CD14-positive monocyte (primary cell): ENCODE results near the gene TRIM67. TPM values are rescaled to one million over a fixed set of nuclear protein-coding genes. Genes with fewer than 3 reads are reported as not detected.
A peak's percentile ranks its signal among the peaks of the same experiment; 100 is the strongest.

ENCODE experiments used
- DNase-seq, 3 donors: peaks; one replicate each; pipeline ENCODE4 v3.0.0-alpha.2; 2011 to 2022
- H2AFZ ChIP-seq: 2 replicates; pipeline ENCODE4 v1.6.0; 2012; ENCODE audit warnings: mild to moderate bottlenecking, low read depth, low read length, inconsistent platforms; ENCODE audit not compliant: insufficient read depth, poor library complexity, severe bottlenecking
- H3K27ac ChIP-seq, 2 donors: 1 replicate in 1 of 2; 2 replicates in 1 of 2; pipeline ENCODE4 v1.5.1; 2012 to 2013; ENCODE audit warnings: low read length in 2 of 2, control low read depth in 1 of 2, inconsistent platforms in 1 of 2, low read depth in 1 of 2, mild to moderate bottlenecking in 1 of 2
- H3K27me3 ChIP-seq, 2 donors: one replicate each; pipeline versions ENCODE4 v1.6.0 to v1.6.1; 2011 to 2013; ENCODE audit warnings: low read length in 2 of 2; ENCODE audit not compliant: control insufficient read depth in 2 of 2, insufficient read depth in 2 of 2
- H3K36me3 ChIP-seq, 2 donors: replicated peaks in 1 of 2; 1 replicate in 1 of 2; 2 replicates in 1 of 2; pipeline versions ENCODE4 v1.5.1 to v1.6.1; 2012 to 2013; ENCODE audit warnings: low read length in 2 of 2, control low read depth in 1 of 2, inconsistent platforms in 1 of 2, mild to moderate bottlenecking in 1 of 2; ENCODE audit not compliant: insufficient read depth in 2 of 2, control insufficient read depth in 1 of 2
- H3K4me1 ChIP-seq, 2 donors: 1 replicate in 1 of 2; 2 replicates in 1 of 2; pipeline versions ENCODE4 v1.5.1 to v1.6.1; 2012 to 2013; ENCODE audit warnings: low read length in 2 of 2, control low read depth in 1 of 2, inconsistent platforms in 1 of 2, mild to moderate bottlenecking in 1 of 2, moderate library complexity in 1 of 2; ENCODE audit not compliant: insufficient read depth in 2 of 2, control insufficient read depth in 1 of 2
- H3K4me2 ChIP-seq: replicated peaks from 2 replicates; pipeline ENCODE3; 2012; ENCODE audit warnings: low read length, moderate library complexity, mild to moderate bottlenecking; ENCODE audit not compliant: poor library complexity, severe bottlenecking; ENCODE audit errors: extremely low read depth
- H3K4me3 ChIP-seq, 3 experiments: fragments of 200-600 bp in 1 of 3; sonication (generic) in 1 of 3; replicated peaks in 1 of 3; 1 replicate in 2 of 3; 2 replicates in 1 of 3; pipeline ENCODE4 v1.5.1; 2011 to 2013; ENCODE audit warnings: low read length in 3 of 3, mild to moderate bottlenecking in 3 of 3, control low read depth in 2 of 3, low read depth in 2 of 3, inconsistent platforms in 1 of 3, moderate library complexity in 1 of 3
- H3K79me2 ChIP-seq: 2 replicates; pipeline ENCODE4 v1.6.0; 2012; ENCODE audit warnings: mild to moderate bottlenecking, control low read depth, inconsistent platforms, low read length, moderate library complexity; ENCODE audit not compliant: insufficient read depth
- H3K9ac ChIP-seq: 2 replicates; pipeline ENCODE4 v1.6.0; 2017; ENCODE audit warnings: low read length, mild to moderate bottlenecking; ENCODE audit not compliant: insufficient read depth, poor library complexity, severe bottlenecking
- H3K9me3 ChIP-seq, 2 donors: replicated peaks in 1 of 2; 1 replicate in 1 of 2; 2 replicates in 1 of 2; pipeline versions ENCODE4 v1.5.1 to v1.6.1; 2012 to 2013; ENCODE audit warnings: low read length in 2 of 2, control low read depth in 1 of 2; ENCODE audit not compliant: control insufficient read depth in 1 of 2, insufficient read depth in 1 of 2
- H4K20me1 ChIP-seq: 2 replicates; pipeline ENCODE4 v1.6.0; 2012; ENCODE audit warnings: mild to moderate bottlenecking, low read length, control low read depth, moderate library complexity; ENCODE audit not compliant: insufficient read depth
- H3K27ac Mint-ChIP-seq, 7 donors: one replicate each; pipeline ENCODE4 v1.8.0; 2020; ENCODE audit warnings: mild to moderate bottlenecking in 7 of 7, mixed read lengths in 7 of 7, moderate library complexity in 6 of 7, inconsistent platforms in 2 of 7
- H3K27me3 Mint-ChIP-seq, 3 donors: one replicate each; pipeline ENCODE4 v1.8.0; 2021 to 2022; ENCODE audit warnings: low read depth in 3 of 3, mild to moderate bottlenecking in 3 of 3, mixed read lengths in 3 of 3, moderate library complexity in 3 of 3, inconsistent platforms in 1 of 3
- H3K36me3 Mint-ChIP-seq, 2 donors: one replicate each; pipeline ENCODE4 v1.8.0; 2020; ENCODE audit warnings: mixed read lengths in 2 of 2, inconsistent platforms in 1 of 2, mild to moderate bottlenecking in 1 of 2
- H3K4me1 Mint-ChIP-seq: one replicate; pipeline ENCODE4 v1.8.0; 2020; ENCODE audit warnings: mild to moderate bottlenecking, mixed read lengths
- H3K4me3 Mint-ChIP-seq, 2 donors: one replicate each; pipeline ENCODE4 v1.8.0; 2020; ENCODE audit warnings: mild to moderate bottlenecking in 2 of 2, mixed read lengths in 2 of 2, moderate library complexity in 1 of 2
- H3K9me3 Mint-ChIP-seq, 7 donors: one replicate each; pipeline ENCODE4 v1.8.0; 2020 to 2022; ENCODE audit warnings: mixed read lengths in 7 of 7, mild to moderate bottlenecking in 6 of 7, moderate library complexity in 6 of 7, inconsistent platforms in 2 of 7
- WGBS: methylation state at CpG from one replicate; pipeline ENCODE4 v1.1.5; 2013; ENCODE audit warnings: missing lambda C conversion rate; ENCODE audit not compliant: insufficient coverage; 5-methylcytosine and 5-hydroxymethylcytosine counted together
- intact Hi-C, 2 donors: fragments of 100-400 bp; cut with micrococcal nuclease; formaldehyde crosslinking; loops; one replicate each; pipeline versions ENCODE4 v1.15.0 to v1.15.1; 2023
- polyA plus RNA-seq, 3 donors: library from polyadenylated mRNA; depleted of rRNA in 1 of 3; unstranded in 2 of 3; stranded (reverse) in 1 of 3; fragments of 300-500 nt in 2 of 3; fragments of >200 nt in 1 of 3; fragmentation: Illumina TruSeq in 2 of 3; gene quantifications; 1 replicate in 2 of 3; 2 replicates in 1 of 3; pipeline ENCODE4 v1.2.3, GENCODE V29; 2012 to 2021
- TF ChIP-seq, protein P1 (sequence below): fragments of 200-600 bp; IDR thresholded peaks from one replicate; pipeline ENCODE4 v1.8.0; 2022; ENCODE audit warnings: antibody characterized with exemption, mild to moderate bottlenecking

Gene TRIM67
- polyA plus RNA-seq, 3 donors, result not detected

DNA sequence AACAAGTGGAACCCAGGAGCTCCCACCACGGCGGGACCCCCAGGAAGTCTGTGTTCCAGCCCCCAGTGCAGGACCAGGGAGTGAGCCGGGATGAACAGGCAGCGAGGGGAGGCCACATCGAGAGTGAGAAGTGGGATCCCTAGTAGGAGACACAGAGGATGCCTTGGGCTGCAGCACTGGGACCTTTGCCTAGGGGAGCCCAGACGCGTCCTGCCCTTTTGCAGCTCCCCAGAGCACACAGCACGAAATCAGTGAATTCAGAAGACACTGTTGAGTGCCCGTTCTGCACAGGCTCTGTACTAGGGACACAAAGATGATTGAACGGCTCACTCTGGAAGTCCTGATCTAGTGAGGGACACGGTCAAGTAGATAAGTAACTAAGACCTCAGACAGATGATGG lies 23.5 kb downstream of the TRIM67 start:
- no peak for DNase-seq
- no peak overlapping the region for H3K27ac Mint-ChIP-seq

DNA sequence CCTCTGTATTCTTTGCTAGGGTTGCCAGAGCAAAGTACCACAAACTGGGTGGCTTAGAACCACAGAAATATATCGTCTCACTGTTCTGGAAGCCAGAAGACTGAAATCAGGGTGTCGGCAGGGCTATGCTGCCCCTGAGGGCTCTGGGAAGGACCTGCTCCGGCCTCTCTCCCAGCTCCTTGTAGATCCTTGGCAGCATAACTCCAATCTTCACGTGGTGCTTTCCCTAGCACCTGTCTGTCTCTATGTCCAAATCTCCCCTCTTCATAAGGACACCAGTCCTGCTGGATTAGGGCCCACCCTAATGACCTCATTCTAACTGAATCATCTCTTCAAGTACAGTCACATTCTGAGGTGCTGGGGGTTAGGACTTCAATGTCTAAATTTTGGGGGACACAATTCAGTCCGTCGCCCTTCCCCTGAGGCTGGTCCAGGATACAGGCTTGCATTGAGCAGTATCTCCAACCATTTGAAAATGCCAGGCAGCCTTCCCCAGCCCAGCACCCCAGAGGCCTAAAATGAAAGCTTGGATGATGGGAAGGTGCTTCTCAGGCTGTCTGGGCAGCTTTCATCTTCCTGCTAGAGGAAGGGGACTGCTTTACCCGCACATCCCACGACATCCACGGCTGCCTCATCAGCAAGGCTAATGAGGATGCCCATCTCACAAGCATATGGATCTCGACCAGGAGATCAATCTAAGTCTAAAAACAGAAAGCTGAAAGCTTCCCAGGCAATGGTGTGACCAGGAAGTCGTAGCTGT lies 24.7 kb downstream of the TRIM67 start:
- H3K27me3 ChIP-seq, result peaks cover 0 to 6% of the 10 kb centered on the region in 2 donors
- 84% methylated on average over 8 of the region's 11 CpGs for WGBS
- Mint-ChIP-seq H3K27me3 (peaks cover 19 to 39% (median 19%) of the 10 kb centered on the region in 3 donors), H3K4me3 (peak overlapping the region in 1 of 2 donors; percentile 7), H3K27ac (no peak overlapping the region), H3K36me3 (no peaks in the 10 kb centered on the region), H3K9me3 (peaks cover 0 to 10% (median 5%) of the 10 kb centered on the region in 7 donors), H3K4me1 (no peaks in the 10 kb centered on the region)
- no peaks in the 10 kb centered on the region for H3K4me1 ChIP-seq
- DNase-seq, result no peak
- no peak overlapping the region for H3K4me3 ChIP-seq
- peaks cover 0 to 3% of the 10 kb centered on the region in 2 donors for H3K9me3 ChIP-seq
- H2AFZ ChIP-seq, result no peak overlapping the region
- no peaks in the 10 kb centered on the region for H3K79me2 ChIP-seq
- H4K20me1 ChIP-seq, result no peaks in the 10 kb centered on the region
- TF ChIP-seq, protein P1, sequence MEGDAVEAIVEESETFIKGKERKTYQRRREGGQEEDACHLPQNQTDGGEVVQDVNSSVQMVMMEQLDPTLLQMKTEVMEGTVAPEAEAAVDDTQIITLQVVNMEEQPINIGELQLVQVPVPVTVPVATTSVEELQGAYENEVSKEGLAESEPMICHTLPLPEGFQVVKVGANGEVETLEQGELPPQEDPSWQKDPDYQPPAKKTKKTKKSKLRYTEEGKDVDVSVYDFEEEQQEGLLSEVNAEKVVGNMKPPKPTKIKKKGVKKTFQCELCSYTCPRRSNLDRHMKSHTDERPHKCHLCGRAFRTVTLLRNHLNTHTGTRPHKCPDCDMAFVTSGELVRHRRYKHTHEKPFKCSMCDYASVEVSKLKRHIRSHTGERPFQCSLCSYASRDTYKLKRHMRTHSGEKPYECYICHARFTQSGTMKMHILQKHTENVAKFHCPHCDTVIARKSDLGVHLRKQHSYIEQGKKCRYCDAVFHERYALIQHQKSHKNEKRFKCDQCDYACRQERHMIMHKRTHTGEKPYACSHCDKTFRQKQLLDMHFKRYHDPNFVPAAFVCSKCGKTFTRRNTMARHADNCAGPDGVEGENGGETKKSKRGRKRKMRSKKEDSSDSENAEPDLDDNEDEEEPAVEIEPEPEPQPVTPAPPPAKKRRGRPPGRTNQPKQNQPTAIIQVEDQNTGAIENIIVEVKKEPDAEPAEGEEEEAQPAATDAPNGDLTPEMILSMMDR, result no peak
- intact Hi-C loops, result no loop called here
- H3K9ac ChIP-seq, result no peak overlapping the region
- no peak overlapping the region for H3K27ac ChIP-seq
- H3K36me3 ChIP-seq, result no peaks in the 10 kb centered on the region
- no peak overlapping the region for H3K4me2 ChIP-seq

More for the DNA sequence above, 23.5 kb downstream of the TRIM67 start:
- Mint-ChIP-seq H3K4me1 (no peaks in the 10 kb centered on the region), H3K27me3 (peaks cover 17 to 41% (median 20%) of the 10 kb centered on the region in 3 donors), H3K9me3 (peaks cover 0 to 7% (median 6%) of the 10 kb centered on the region in 7 donors), H3K4me3 (no peak overlapping the region), H3K36me3 (no peaks in the 10 kb centered on the region)
- intact Hi-C loops, result no loop called here
- 92% methylated on average over 9 of the region's 11 CpGs for WGBS
- Histone ChIP-seq H3K4me3 (no peak overlapping the region), H3K79me2 (no peaks in the 10 kb centered on the region), H4K20me1 (no peaks in the 10 kb centered on the region), H3K4me1 (no peaks in the 10 kb centered on the region), H3K36me3 (no peaks in the 10 kb centered on the region), H3K27me3 (peaks cover 0 to 6% of the 10 kb centered on the region in 2 donors), H3K27ac (no peak overlapping the region), H3K4me2 (no peak overlapping the region), H2AFZ (no peak overlapping the region), H3K9ac (no peak overlapping the region), H3K9me3 (peaks cover 0 to 3% of the 10 kb centered on the region in 2 donors)
- TF ChIP-seq, protein P1, result no peak
